Measurements from ENCODE around the gene AKR1B15. TPM values are rescaled to one million over a fixed set of nuclear protein-coding genes. Genes with fewer than 3 reads are reported as not detected.

AKR1B15 gene
- total and polyA plus RNA-seq, 2 experiments from 2014 or later, result not detected

DNA sequence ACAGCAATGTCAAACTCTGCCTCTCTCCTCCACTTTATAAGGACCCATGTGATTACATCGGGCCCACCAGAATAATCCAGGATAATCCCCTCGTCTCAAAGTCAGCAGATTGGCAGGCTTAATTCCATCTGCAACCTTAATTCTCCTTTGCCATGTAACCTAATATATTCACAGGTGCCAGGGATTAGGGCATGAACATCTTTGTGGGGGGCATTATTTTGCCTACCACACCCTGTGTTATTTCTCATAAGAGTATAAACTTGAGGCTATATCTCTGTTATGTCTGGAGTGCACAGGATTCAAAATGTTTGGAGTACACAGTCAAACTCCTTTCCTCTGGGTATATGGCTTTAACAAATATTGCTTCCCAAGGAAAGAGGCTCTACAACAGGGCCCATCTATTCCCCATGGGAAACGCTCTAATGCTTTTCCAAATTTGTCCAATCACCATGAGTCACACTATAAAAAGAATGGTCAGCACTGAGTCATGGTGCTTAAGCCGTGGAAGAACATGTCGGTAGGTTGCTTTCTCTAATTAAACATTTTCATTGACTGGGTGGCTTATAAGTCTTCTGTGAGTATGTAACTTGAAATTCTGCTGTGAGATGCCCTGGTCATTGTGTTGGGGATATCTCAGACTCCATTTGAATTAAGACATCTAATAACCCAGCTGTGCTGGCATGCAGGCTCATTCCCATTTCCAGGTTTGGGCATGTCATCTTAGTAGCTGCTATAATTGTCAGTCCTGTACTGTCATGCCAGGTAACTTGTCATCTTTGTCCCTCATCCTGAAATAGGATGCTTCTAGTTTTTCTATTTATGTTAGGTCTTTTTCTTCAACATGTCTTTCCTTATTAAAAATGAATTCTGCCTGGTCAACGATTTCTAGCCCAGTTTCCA lies 33.1 kb upstream of the AKR1B15 start:
- no peak overlapping the region for H2AFZ ChIP-seq
- no peaks in the 10 kb centered on the region for H3K79me2 ChIP-seq (replicated peaks; ENCODE audit: insufficient read depth)
- no peak overlapping the region for H3K4me3 ChIP-seq
- no peaks in the 10 kb centered on the region for H3K4me1 ChIP-seq (ENCODE audit: insufficient read depth)
- H3K9me3 Mint-ChIP-seq, result no peaks in the 10 kb centered on the region
- no peaks in the 10 kb centered on the region for H3K27me3 ChIP-seq (ENCODE audit: insufficient read depth)
- no peak overlapping the region for H3K27ac Mint-ChIP-seq
- DNase-seq (ENCODE audit: low spot score) (no peak), ATAC-seq (no peak)
- no peaks in the 10 kb centered on the region for H4K20me1 ChIP-seq (replicated peaks; ENCODE audit: insufficient read depth)
- H3K27me3 Mint-ChIP-seq (ENCODE audit: insufficient read depth, low read depth, poor library complexity), result no peaks in the 10 kb centered on the region
- H3K9me2 ChIP-seq (ENCODE audit: insufficient read depth), result no peaks in the 10 kb centered on the region
- no peaks in the 10 kb centered on the region for H3F3A ChIP-seq (replicated peaks; ENCODE audit: low read depth)
- H3K36me3 Mint-ChIP-seq (ENCODE audit: low read depth), result no peaks in the 10 kb centered on the region
- TF ChIP-seq, protein P1, sequence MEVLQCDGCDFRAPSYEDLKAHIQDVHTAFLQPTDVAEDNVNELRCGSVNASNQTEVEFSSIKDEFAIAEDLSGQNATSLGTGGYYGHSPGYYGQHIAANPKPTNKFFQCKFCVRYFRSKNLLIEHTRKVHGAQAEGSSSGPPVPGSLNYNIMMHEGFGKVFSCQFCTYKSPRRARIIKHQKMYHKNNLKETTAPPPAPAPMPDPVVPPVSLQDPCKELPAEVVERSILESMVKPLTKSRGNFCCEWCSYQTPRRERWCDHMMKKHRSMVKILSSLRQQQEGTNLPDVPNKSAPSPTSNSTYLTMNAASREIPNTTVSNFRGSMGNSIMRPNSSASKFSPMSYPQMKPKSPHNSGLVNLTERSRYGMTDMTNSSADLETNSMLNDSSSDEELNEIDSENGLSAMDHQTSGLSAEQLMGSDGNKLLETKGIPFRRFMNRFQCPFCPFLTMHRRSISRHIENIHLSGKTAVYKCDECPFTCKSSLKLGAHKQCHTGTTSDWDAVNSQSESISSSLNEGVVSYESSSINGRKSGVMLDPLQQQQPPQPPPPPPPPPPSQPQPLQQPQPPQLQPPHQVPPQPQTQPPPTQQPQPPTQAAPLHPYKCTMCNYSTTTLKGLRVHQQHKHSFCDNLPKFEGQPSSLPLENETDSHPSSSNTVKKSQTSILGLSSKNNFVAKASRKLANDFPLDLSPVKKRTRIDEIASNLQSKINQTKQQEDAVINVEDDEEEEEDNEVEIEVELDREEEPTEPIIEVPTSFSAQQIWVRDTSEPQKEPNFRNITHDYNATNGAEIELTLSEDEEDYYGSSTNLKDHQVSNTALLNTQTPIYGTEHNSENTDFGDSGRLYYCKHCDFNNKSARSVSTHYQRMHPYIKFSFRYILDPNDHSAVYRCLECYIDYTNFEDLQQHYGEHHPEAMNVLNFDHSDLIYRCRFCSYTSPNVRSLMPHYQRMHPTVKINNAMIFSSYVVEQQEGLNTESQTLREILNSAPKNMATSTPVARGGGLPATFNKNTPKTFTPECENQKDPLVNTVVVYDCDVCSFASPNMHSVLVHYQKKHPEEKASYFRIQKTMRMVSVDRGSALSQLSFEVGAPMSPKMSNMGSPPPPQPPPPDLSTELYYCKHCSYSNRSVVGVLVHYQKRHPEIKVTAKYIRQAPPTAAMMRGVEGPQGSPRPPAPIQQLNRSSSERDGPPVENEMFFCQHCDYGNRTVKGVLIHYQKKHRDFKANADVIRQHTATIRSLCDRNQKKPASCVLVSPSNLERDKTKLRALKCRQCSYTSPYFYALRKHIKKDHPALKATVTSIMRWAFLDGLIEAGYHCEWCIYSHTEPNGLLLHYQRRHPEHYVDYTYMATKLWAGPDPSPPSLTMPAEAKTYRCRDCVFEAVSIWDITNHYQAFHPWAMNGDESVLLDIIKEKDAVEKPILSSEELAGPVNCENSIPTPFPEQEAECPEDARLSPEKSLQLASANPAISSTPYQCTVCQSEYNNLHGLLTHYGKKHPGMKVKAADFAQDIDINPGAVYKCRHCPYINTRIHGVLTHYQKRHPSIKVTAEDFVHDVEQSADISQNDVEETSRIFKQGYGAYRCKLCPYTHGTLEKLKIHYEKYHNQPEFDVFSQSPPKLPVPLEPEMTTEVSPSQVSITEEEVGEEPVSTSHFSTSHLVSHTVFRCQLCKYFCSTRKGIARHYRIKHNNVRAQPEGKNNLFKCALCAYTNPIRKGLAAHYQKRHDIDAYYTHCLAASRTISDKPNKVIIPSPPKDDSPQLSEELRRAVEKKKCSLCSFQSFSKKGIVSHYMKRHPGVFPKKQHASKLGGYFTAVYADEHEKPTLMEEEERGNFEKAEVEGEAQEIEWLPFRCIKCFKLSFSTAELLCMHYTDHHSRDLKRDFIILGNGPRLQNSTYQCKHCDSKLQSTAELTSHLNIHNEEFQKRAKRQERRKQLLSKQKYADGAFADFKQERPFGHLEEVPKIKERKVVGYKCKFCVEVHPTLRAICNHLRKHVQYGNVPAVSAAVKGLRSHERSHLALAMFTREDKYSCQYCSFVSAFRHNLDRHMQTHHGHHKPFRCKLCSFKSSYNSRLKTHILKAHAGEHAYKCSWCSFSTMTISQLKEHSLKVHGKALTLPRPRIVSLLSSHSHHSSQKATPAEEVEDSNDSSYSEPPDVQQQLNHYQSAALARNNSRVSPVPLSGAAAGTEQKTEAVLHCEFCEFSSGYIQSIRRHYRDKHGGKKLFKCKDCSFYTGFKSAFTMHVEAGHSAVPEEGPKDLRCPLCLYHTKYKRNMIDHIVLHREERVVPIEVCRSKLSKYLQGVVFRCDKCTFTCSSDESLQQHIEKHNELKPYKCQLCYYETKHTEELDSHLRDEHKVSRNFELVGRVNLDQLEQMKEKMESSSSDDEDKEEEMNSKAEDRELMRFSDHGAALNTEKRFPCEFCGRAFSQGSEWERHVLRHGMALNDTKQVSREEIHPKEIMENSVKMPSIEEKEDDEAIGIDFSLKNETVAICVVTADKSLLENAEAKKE (CRISPR knock-in tag; IDR thresholded peaks at IDR 0.05), result no peak
- no peak for TF ChIP-seq CREB1 (CRISPR knock-in tag; IDR thresholded peaks at IDR 0.05; ENCODE audit: low read depth)
- TF ChIP-seq, protein P2, sequence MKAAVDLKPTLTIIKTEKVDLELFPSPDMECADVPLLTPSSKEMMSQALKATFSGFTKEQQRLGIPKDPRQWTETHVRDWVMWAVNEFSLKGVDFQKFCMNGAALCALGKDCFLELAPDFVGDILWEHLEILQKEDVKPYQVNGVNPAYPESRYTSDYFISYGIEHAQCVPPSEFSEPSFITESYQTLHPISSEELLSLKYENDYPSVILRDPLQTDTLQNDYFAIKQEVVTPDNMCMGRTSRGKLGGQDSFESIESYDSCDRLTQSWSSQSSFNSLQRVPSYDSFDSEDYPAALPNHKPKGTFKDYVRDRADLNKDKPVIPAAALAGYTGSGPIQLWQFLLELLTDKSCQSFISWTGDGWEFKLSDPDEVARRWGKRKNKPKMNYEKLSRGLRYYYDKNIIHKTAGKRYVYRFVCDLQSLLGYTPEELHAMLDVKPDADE (IDR thresholded peaks at IDR 0.05), result no peak
- H3K4me3 Mint-ChIP-seq, result no peak overlapping the region
- no peaks in the 10 kb centered on the region for H3K4me1 Mint-ChIP-seq
- H3K4me2 ChIP-seq, result no peak overlapping the region
- no peaks in the 10 kb centered on the region for H3K36me3 ChIP-seq (ENCODE audit: insufficient read depth)
- no peak overlapping the region for H3K27ac ChIP-seq (ENCODE audit: low read depth)
